Activated CD4-positive, alpha-beta T cell treated with anti-CD3 and anti-CD28 coated beads for 36 hours (primary cell): ENCODE measurements around the gene MTSS2. TPM values are rescaled to one million over a fixed set of nuclear protein-coding genes. Genes with fewer than 3 reads are reported as not detected.

Source experiments
- ATAC-seq: fragments of 200-7000 bp; cut with Tn5 transposase; one replicate; pipeline ENCODE4 v1.10.0; 2021; ENCODE audit warnings: mild to moderate bottlenecking, moderate library complexity
- CTCF ChIA-PET: fragments of 350-600 bp; sonication (Branson Sonifier 250); formaldehyde crosslinking; loops from one replicate; lab custom pipeline; 2021; ENCODE audit warnings: antibody characterized with exemption; lab: Charles Lee
- POLR2A ChIA-PET: fragments of 350-600 bp; sonication (Branson Sonifier 250); formaldehyde crosslinking; loops from one replicate; lab custom pipeline; 2021; ENCODE audit warnings: antibody characterized with exemption, inconsistent platforms; lab: Charles Lee
- DNase-seq: peaks from one replicate; pipeline ENCODE4 v3.0.0-alpha.2; 2020
- H3K27ac Mint-ChIP-seq: one replicate; pipeline ENCODE4 v1.8.0; 2021; ENCODE audit warnings: mixed read lengths
- H3K27me3 Mint-ChIP-seq: one replicate; pipeline ENCODE4 v1.8.0; 2021; ENCODE audit warnings: mixed read lengths
- H3K36me3 Mint-ChIP-seq: one replicate; pipeline ENCODE4 v1.8.0; 2021; ENCODE audit warnings: low read depth, mixed read lengths
- H3K4me1 Mint-ChIP-seq: one replicate; pipeline ENCODE4 v1.8.0; 2021; ENCODE audit warnings: mixed read lengths
- H3K4me3 Mint-ChIP-seq: one replicate; pipeline ENCODE4 v1.8.0; 2021; ENCODE audit warnings: mild to moderate bottlenecking, moderate library complexity, mixed read lengths
- H3K9me3 Mint-ChIP-seq: one replicate; pipeline ENCODE4 v1.8.0; 2021; ENCODE audit warnings: low read depth, mixed read lengths
- intact Hi-C, 2 experiments: fragments of 100-400 bp; cut with DNase I in 1 of 2; cut with micrococcal nuclease in 1 of 2; formaldehyde crosslinking; loops; one replicate each; pipeline versions ENCODE4 v1.14.2 to v1.15.1; 2022 to 2024; cut with DNase I, micrococcal nuclease
- total RNA-seq, 2 experiments: library from RNA; stranded (reverse); gene quantifications; one replicate each; pipeline ENCODE4 v1.2.3, GENCODE V29; 2021

The MTSS2 gene
- total RNA-seq, 2 experiments from 2014 or later = 1.6 to 3.5 TPM

GRCh38 chr16:70682239-70683145, 3.4 kb downstream of the MTSS2 start:
- DNase-seq = no peak
- Mint-ChIP-seq H3K27ac (no peak overlapping the region), H3K36me3 (no peaks in the 10 kb centered on the region), H3K4me1 (no peaks in the 10 kb centered on the region), H3K9me3 (no peaks in the 10 kb centered on the region), H3K4me3 (no peak overlapping the region), H3K27me3 (peaks cover 11% of the 10 kb centered on the region)
- ChIA-PET POLR2A (interaction anchor here (0.7 to 0.8 kb wide), 2 partner anchors 32 to 301 kb away, joined by 5 read pairs; no protein-coding TSS in a partner anchor), CTCF (interaction anchor here (7.9 kb wide), 1 partner anchor 89 kb away, joined by 45 read pairs; no protein-coding TSS in a partner anchor)
- intact Hi-C loops = loop anchor here in 1 of 2 experiments (10.0 kb wide), 1 partner anchor 52 kb away; no protein-coding TSS in a partner anchor
- no peak for ATAC-seq

DNA sequence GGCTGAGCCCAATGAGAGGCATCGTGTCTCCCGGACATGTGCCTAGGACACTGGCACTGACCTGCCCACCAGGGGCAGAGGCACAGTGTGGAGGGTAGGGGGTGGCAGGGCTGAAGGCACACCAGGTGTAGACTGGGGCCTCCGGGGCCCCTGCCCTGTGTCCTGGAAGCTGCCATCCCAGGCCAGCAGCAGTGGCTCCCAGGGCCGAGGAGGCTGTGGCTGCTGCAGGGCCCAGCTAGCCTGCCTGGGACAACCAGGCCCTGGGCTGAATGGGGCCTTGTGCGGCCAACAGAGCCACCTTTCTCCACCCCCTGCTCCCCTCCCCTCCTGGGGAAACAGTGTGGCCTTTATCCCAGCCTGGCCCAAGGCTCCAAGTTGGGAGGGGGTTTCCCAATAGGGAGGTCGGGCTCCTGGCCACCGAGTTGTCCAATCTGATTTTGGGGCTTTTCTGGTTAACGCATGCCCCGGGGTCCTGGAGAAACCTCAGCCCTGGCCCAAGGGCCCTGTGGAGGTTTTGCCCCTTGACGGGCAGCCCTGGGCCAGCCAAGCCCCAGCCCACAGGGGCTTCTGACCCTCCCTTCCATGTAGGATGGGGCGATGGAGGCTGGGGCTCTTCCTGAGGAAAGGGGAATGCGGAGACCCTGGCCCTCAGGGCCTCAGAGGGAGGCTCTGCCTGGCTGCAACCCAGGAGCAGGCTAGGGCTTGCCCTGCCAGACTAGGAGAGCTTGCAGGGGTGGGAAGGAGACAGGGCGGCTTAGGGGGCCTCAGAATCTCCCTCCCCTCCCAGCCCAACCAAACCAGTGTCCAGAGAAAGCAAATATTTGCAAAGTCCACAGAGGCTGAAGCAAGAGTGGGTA, 4.2 kb downstream of the MTSS2 start:
- ATAC-seq = no peak
- no peaks in the 10 kb centered on the region for H3K4me1 Mint-ChIP-seq
- ChIA-PET POLR2A (no interaction called here), CTCF (interaction anchor here (0.6 to 7.9 kb wide), 3 partner anchors 38 to 115 kb away, joined by 3 to 45 read pairs (median 3); no protein-coding TSS in a partner anchor)
- no peaks in the 10 kb centered on the region for H3K9me3 Mint-ChIP-seq
- peaks cover 11% of the 10 kb centered on the region for H3K27me3 Mint-ChIP-seq
- no peak overlapping the region for H3K27ac Mint-ChIP-seq
- DNase-seq = no peak
- H3K4me3 Mint-ChIP-seq = no peak overlapping the region
- intact Hi-C loops = loop anchor here in 1 of 2 experiments (1.0 to 10.0 kb wide), 2 partner anchors 53 to 90 kb away; no protein-coding TSS in a partner anchor
- H3K36me3 Mint-ChIP-seq = no peaks in the 10 kb centered on the region

- intact Hi-C loops = loop anchor here (1.0 to 10.0 kb wide), 3 partner anchors 54 to 91 kb away; no protein-coding TSS in a partner anchor
- no peaks in the 10 kb centered on the region for H3K36me3 Mint-ChIP-seq
- DNase-seq = no peak
- ChIA-PET POLR2A (no interaction called here), CTCF (interaction anchor here (0.6 to 7.9 kb wide), 4 partner anchors 13 to 114 kb away, joined by 3 to 45 read pairs (median 4); no protein-coding TSS in a partner anchor)
- peaks cover 8% of the 10 kb centered on the region for H3K27me3 Mint-ChIP-seq
- no peaks in the 10 kb centered on the region for H3K4me1 Mint-ChIP-seq
- no peak for ATAC-seq
- H3K4me3 Mint-ChIP-seq = no peak overlapping the region
- H3K9me3 Mint-ChIP-seq = no peaks in the 10 kb centered on the region
- H3K27ac Mint-ChIP-seq = no peak overlapping the region
Observed at GRCh38 chr16:70680495-70681381, 5.1 kb downstream of the MTSS2 start.

GRCh38 chr16:70679671-70680494, 6.0 kb downstream of the MTSS2 start:
- ATAC-seq = peak; percentile 67
- H3K27me3 Mint-ChIP-seq = peaks cover 5% of the 10 kb centered on the region
- ChIA-PET POLR2A (no interaction called here), CTCF (interaction anchor here (0.6 to 7.9 kb wide), 7 partner anchors 9 to 850 kb away, joined by 3 to 45 read pairs (median 3); no protein-coding TSS in a partner anchor)
- no peaks in the 10 kb centered on the region for H3K36me3 Mint-ChIP-seq
- H3K9me3 Mint-ChIP-seq = no peaks in the 10 kb centered on the region
- no peaks in the 10 kb centered on the region for H3K4me1 Mint-ChIP-seq
- no peak overlapping the region for H3K4me3 Mint-ChIP-seq
- peak; percentile 47 for DNase-seq
- intact Hi-C loops = loop anchor here (1.0 to 10.0 kb wide), 3 partner anchors 55 to 91 kb away; no protein-coding TSS in a partner anchor
- H3K27ac Mint-ChIP-seq = no peak overlapping the region

DNA sequence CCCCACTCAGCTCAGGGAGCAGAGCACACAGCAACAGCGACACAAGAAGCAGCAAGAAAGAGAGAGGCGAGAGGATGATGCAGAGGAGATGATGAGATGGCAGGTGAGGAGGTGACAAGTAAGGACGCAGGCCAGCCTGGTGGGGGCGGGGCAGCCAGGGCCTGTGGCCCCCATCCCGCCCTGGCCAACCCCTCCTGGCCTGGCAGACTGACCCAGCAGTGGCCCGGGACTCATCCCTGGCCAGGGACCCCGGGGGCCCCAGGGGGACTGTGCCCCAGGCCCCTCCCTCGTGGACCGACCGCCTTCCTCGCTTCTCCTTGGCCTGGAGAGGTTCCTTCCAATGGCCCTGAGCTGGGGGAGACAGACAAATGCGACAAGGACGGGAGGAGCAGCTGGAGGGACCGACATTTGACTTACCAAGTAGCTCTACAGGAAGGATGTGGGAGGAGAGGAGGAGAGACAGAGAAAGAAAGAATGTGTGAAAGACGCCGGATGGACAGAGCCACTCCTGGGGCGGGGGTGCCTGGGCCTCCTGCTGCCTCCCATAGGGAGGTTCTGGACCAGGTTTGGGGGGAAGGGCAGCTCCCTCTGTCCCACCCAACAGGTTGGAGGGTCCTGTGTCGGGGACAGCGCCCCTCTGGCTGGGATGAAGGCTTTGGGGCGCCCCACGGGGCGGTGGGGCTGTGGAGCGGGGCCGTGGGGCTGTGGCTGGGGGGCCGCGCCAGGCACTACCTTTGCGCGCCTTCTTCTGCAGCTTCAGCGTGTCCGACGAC, 6.8 kb downstream of the MTSS2 start:
- CTCF ChIA-PET = interaction anchor here (0.7 to 7.9 kb wide), 7 partner anchors 10 to 99 kb away, joined by 3 to 45 read pairs (median 3); no protein-coding TSS in a partner anchor
- intact Hi-C loops = no loop called here
- ATAC-seq (no peak), DNase-seq (no peak)
- Mint-ChIP-seq H3K9me3 (no peaks in the 10 kb centered on the region), H3K4me1 (no peaks in the 10 kb centered on the region), H3K36me3 (no peaks in the 10 kb centered on the region), H3K27me3 (peaks cover 4% of the 10 kb centered on the region), H3K4me3 (no peak overlapping the region), H3K27ac (no peak overlapping the region)
- POLR2A ChIA-PET = no interaction called here

GRCh38 chr16:70678121-70678897, 7.5 kb downstream of the MTSS2 start:
- ATAC-seq (no peak), DNase-seq (no peak)
- no peak overlapping the region for H3K27ac Mint-ChIP-seq
- CTCF ChIA-PET = interaction anchor here (1.0 to 7.9 kb wide), 4 partner anchors 10 to 98 kb away, joined by 3 to 45 read pairs (median 4); no protein-coding TSS in a partner anchor
- no peaks in the 10 kb centered on the region for H3K4me1 Mint-ChIP-seq
- no peaks in the 10 kb centered on the region for H3K27me3 Mint-ChIP-seq
- H3K4me3 Mint-ChIP-seq = no peak overlapping the region
- intact Hi-C loops = no loop called here
- POLR2A ChIA-PET = no interaction called here
- H3K36me3 Mint-ChIP-seq = no peaks in the 10 kb centered on the region
- no peaks in the 10 kb centered on the region for H3K9me3 Mint-ChIP-seq

GRCh38 chr16:70677499-70678120, 8.2 kb downstream of the MTSS2 start:
- no peaks in the 10 kb centered on the region for H3K4me1 Mint-ChIP-seq
- H3K27ac Mint-ChIP-seq = no peak overlapping the region
- H3K4me3 Mint-ChIP-seq = no peak overlapping the region
- no peaks in the 10 kb centered on the region for H3K27me3 Mint-ChIP-seq
- H3K36me3 Mint-ChIP-seq = no peaks in the 10 kb centered on the region
- no peaks in the 10 kb centered on the region for H3K9me3 Mint-ChIP-seq
- POLR2A ChIA-PET = no interaction called here
- ATAC-seq (no peak), DNase-seq (no peak)
- CTCF ChIA-PET = interaction anchor here (7.9 kb wide), 1 partner anchor 94 kb away, joined by 45 read pairs; no protein-coding TSS in a partner anchor
- intact Hi-C loops = no loop called here

DNA sequence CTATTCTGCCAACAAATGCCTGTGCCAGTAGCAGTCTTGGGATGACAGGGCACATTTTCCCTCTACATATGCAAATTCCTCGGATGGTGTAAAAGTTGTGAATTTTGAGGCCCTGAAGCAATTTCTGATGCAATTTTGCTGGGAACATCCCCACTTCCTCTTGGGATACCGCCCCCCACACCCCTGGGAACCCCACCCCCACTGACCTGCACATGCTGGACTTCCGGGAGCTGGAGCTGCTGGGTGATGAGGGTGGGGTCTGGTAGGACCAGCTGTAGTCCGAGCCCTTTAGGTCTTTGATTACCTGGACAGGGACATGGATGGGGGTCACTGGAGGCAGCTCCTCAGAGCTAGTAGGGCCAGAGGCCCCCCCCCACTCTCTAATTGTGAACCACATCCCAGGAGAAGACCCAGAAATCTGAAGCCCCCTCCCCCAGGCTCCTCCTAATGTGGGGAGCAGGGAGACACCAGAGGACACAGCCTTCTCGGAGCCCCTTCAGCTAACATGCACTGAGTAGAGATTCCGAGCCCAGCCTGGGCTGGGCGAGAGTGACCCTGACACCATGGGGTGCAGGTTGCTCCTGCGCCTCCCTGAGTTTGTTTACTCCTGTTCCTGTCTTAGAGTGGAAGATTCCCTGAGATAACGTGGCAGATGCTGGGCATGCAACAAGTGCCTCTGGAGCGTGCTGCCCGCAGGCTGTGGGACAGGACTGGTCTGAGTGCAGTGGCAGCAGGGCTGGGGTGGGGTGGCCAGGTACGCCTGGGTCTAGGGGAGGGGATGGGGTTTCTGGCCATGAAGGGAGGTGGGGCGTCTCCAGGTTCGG, 9.0 kb downstream of the MTSS2 start:
- H3K36me3 Mint-ChIP-seq = no peaks in the 10 kb centered on the region
- DNase-seq (no peak), ATAC-seq (no peak)
- H3K27ac Mint-ChIP-seq = no peak overlapping the region
- intact Hi-C loops = no loop called here
- H3K27me3 Mint-ChIP-seq = no peaks in the 10 kb centered on the region
- no peak overlapping the region for H3K4me3 Mint-ChIP-seq
- ChIA-PET POLR2A (no interaction called here), CTCF (interaction anchor here (0.8 to 7.9 kb wide), 3 partner anchors 18 to 95 kb away, joined by 3 to 45 read pairs (median 5); no protein-coding TSS in a partner anchor)
- no peaks in the 10 kb centered on the region for H3K4me1 Mint-ChIP-seq
- no peaks in the 10 kb centered on the region for H3K9me3 Mint-ChIP-seq
